HG02943 (cell line): ENCODE data around the gene POU6F2.

Experiments used
- ATAC-seq: cut with Tn5 transposase; IDR thresholded peaks from one replicate; pipeline ENCODE4 v1.9.1; 2021; ENCODE audit warnings: mild to moderate bottlenecking, low read depth, moderate library complexity; ENCODE audit not compliant: unreplicated experiment

Gene POU6F2

GRCh38 chr7:39333701-39334100 is 356.0 kb downstream of the POU6F2 start:
- ATAC-seq, result no peak

GRCh38 chr7:39336442-39336841 is 358.7 kb downstream of the POU6F2 start:
- ATAC-seq, result no peak

GRCh38 chr7:39338716-39339115 is 361.0 kb downstream of the POU6F2 start:
- ATAC-seq, result no peak

- no peak for ATAC-seq
Observed at GRCh38 chr7:39339591-39339990, 361.9 kb downstream of the POU6F2 start.

- ATAC-seq, result no peak
Observed at GRCh38 chr7:39341083-39341482, 363.4 kb downstream of the POU6F2 start.

GRCh38 chr7:39342763-39343162 is 365.1 kb downstream of the POU6F2 start:
- no peak for ATAC-seq

GRCh38 chr7:39349452-39350123 is 371.9 kb downstream of the POU6F2 start:
- no peak for ATAC-seq

- ATAC-seq, result no peak
Observed at GRCh38 chr7:39353615-39354376, 376.1 kb downstream of the POU6F2 start.

- no peak for ATAC-seq
Observed at GRCh38 chr7:39355664-39356063, 378.0 kb downstream of the POU6F2 start.

- ATAC-seq, result no peak
Observed at GRCh38 chr7:39356172-39356925, 378.6 kb downstream of the POU6F2 start.

GRCh38 chr7:39357648-39358047 is 379.9 kb downstream of the POU6F2 start:
- no peak for ATAC-seq

- ATAC-seq, result no peak
Observed at GRCh38 chr7:39360038-39360437, 382.3 kb downstream of the POU6F2 start.

GRCh38 chr7:39360766-39361165 is 383.1 kb downstream of the POU6F2 start:
- ATAC-seq, result no peak

GRCh38 chr7:39365751-39366295 is 388.1 kb downstream of the POU6F2 start:
- no peak for ATAC-seq

- no peak for ATAC-seq
Observed at GRCh38 chr7:39367451-39367850, 389.7 kb downstream of the POU6F2 start.

- ATAC-seq, result no peak
Observed at GRCh38 chr7:39367943-39368342, 390.2 kb downstream of the POU6F2 start.

- ATAC-seq, result no peak
Observed at GRCh38 chr7:39372383-39372782, 394.7 kb downstream of the POU6F2 start.

- ATAC-seq, result no peak
Observed at GRCh38 chr7:39374436-39375040, 396.8 kb downstream of the POU6F2 start.

GRCh38 chr7:39375047-39375873 is 397.6 kb downstream of the POU6F2 start:
- no peak for ATAC-seq

- no peak for ATAC-seq
Observed at GRCh38 chr7:39375874-39376190, 398.1 kb downstream of the POU6F2 start.
